HG03575 (cell line): ENCODE results near the gene SRSF10.
"Not testable (repeated sequence)": the region's sequence is repeated elsewhere in the genome, so short reads cannot be mapped to it uniquely, and the experiment has no call there.

Source experiments
- ATAC-seq: cut with Tn5 transposase; IDR thresholded peaks from one replicate; pipeline ENCODE4 v1.9.1; 2021; ENCODE audit not compliant: unreplicated experiment, insufficient number of reproducible peaks, low FRiP score; ENCODE audit errors: extremely low read depth

Gene SRSF10

GRCh38 chr1:23963617-23964234, 16.4 kb downstream of the SRSF10 start:
- no peak for ATAC-seq

GRCh38 chr1:23960291-23961020, 19.7 kb downstream of the SRSF10 start:
- ATAC-seq: no peak

GRCh38 chr1:23959461-23960290, 20.5 kb downstream of the SRSF10 start, which contains the start of gene PNRC2:
PNRC2 (plus strand) TSS chr1:23959828; CDS start chr1:23961458, 1,630 bp downstream.
- peak; percentile 25 for ATAC-seq

GRCh38 chr1:23958810-23959460, 21.2 kb downstream of the SRSF10 start:
- peak; percentile 31 for ATAC-seq

DNA sequence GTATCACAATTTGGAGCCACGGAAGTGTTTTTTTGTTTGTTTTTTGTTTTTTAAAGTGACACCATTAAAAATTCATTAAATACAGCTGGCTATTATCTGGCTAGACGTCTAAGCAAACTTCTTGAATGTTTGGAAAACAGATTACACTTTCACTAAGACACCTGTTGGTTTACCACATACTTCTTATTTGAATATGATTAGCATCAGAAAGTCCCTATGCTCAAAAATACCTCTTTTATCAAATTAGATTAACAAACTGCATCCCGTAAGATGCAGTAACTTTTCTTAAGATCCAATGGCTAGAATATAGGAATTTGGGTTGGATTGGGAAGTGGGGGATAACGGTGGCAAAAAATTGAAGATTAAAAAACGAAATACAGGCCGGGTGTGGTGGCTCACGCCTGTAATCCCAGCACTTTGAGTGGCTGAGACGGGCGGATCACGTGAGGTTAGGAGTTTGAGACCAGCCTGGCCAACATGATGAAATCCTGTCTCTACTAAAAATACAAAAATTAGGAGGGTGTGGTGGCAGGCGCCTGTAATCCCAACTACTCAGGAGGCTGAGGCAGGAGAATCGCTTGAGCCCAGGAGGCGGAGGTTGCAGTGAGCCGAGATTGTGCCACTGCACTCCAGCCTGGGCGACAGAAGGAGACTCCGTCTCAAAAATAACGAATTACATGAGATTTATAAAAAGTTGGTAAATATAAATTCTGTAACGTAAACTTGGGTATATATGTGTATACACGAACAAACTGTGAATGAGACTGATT, 21.9 kb downstream of the SRSF10 start:
- ATAC-seq: not testable (repeated sequence)

DNA sequence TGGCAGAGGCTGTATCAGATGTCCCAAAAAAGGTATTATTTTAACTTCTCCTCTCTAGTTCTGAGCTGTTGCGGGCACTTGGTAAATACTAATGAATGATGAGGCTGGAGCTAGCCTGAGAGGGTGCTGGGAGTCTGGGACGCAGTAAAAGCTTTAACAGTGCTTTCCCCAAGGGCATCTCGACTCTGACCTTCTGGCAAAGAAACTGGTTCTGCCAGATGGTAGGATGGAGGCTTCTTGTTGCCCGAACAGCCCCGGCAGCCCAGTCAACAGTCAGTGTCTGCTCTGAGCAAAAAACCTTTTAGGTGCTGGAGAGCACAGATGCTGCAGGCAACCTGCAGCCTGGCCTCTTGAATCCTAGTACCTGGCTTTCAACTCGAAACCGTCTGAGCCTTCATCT, 23.0 kb downstream of the SRSF10 start:
- ATAC-seq: no peak

DNA sequence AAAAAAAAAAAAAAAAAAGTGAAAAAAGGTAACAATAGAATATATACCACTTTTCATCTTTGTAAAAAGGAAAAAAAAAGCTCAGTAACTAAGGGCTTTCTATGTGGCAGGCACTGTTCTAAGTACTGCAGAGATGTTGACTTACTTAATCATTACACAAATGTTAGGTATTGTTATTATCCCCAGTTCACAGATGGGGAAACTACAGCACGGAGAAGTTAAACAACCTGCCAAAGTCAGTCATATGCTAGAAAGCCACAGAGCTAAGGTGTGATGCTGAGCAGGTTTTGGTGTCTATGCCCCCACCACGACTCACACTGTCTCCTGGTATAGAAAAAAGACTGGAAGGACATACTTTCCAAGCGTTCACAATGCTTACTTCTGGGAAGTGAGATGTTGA, 27.1 kb downstream of the SRSF10 start:
- no peak for ATAC-seq

- no peak for ATAC-seq
These were observed 32.8 kb downstream of the SRSF10 start for GRCh38 chr1:23947366-23947765.

- no peak for ATAC-seq
These were observed 43.5 kb downstream of the SRSF10 start for GRCh38 chr1:23936481-23937176.

- no peak for ATAC-seq
These were observed 48.6 kb downstream of the SRSF10 start for GRCh38 chr1:23931491-23931880.

- no peak for ATAC-seq
These were observed 49.2 kb downstream of the SRSF10 start for GRCh38 chr1:23930861-23931490.

GRCh38 chr1:23930270-23930669, 49.9 kb downstream of the SRSF10 start:
- no peak for ATAC-seq

DNA sequence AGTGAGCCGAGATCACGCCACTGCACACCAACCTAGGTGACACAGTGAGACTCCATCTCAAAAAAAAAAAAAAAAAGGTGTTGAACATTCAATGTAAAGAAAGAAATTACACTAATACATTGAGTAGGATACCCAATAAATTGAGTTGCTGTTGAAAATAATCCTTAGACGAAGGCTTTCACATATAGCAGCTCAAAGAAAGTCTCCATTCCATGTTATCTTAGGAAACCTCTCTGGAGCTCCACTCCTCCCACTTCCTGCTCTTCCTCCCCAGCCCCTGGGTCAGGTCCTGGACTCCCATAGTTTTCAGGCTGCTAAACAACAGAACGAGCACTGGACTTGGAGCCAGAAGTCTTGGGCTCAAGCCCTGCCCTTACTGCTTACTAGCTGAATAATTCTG, 51.3 kb downstream of the SRSF10 start:
- ATAC-seq: no peak

DNA sequence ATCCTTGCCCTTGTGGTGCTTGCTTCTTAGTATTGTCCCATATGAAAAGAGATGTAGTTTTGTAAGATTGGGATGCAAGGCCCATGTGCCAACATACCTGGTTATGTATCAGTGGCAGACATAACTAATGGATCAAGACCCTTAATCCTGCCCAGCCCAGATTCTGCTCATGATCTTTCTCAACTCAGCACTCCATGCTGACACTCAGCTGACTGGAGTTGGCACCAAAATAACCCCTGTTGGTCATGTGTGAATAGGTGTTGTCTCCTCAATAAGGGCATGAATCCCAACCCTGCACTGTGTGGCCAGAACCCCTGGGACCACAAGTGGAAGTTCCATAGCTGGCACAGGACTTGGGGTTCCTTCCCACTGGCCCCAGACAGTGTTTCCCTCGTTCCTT, 53.0 kb downstream of the SRSF10 start:
- no peak for ATAC-seq

- ATAC-seq: no peak
These were observed 54.8 kb downstream of the SRSF10 start for GRCh38 chr1:23925279-23925678.

GRCh38 chr1:23924601-23925000, 55.5 kb downstream of the SRSF10 start:
- ATAC-seq: no peak

GRCh38 chr1:23923592-23924499, 56.3 kb downstream of the SRSF10 start:
- no peak for ATAC-seq
